Stimulated activated naive CD8-positive, alpha-beta T cell treated with anti-CD3 and anti-CD28 coated beads, Interleukin-15, Interleukin-2, amounts not matched to agents 100 U/mL and 50 U/mL, for 24 hours (primary cell): Measurements from ENCODE around the gene ZIC4.

Experiments used
- ATAC-seq: fragments of 150-1000 bp; cut with Tn5 transposase; one replicate; pipeline ENCODE4 v1.10.0; 2021
- DNase-seq: peaks from one replicate; pipeline ENCODE4 v3.0.0; 2021

ZIC4 gene

GRCh38 chr3:147343926-147344325 lies 62.4 kb downstream of the ZIC4 start:
- DNase-seq, result no peak
- ATAC-seq, result no peak

GRCh38 chr3:147341727-147342126 lies 64.6 kb downstream of the ZIC4 start:
- no peak for DNase-seq
- ATAC-seq, result no peak

GRCh38 chr3:147336543-147337278 lies 69.6 kb downstream of the ZIC4 start:
- ATAC-seq, result no peak
- no peak for DNase-seq
